HepG2 (cell line): Measurements from ENCODE around the gene TMEM59. TPM values are rescaled to one million over a fixed set of nuclear protein-coding genes. Genes with fewer than 3 reads are reported as not detected.

Experiments
- CEBPG ChIP-seq: IDR thresholded peaks from 2 replicates; pipeline ENCODE4 v1.6.1; 2016
- IKZF4 ChIP-seq: sonication (generic); formaldehyde crosslinking; IDR thresholded peaks from 2 replicates; pipeline ENCODE4 v1.5.1; 2020; ENCODE audit warnings: borderline replicate concordance, mild to moderate bottlenecking, low read depth, missing genetic modification reagents; ENCODE audit errors: not compliant biosample characterization
- PITX1 ChIP-seq: sonication (generic); formaldehyde crosslinking; IDR thresholded peaks from 2 replicates; pipeline ENCODE4 v1.5.1; 2020; ENCODE audit warnings: mild to moderate bottlenecking, missing genetic modification reagents
- PRDM4 ChIP-seq: sonication (generic); formaldehyde crosslinking; IDR thresholded peaks from 2 replicates; pipeline ENCODE4 v1.9.0; 2021; ENCODE audit warnings: missing genetic modification reagents, borderline replicate concordance
- RFXAP ChIP-seq: sonication (generic); formaldehyde crosslinking; IDR thresholded peaks from 2 replicates; pipeline ENCODE4 v1.4.0; 2020; ENCODE audit warnings: missing genetic modification reagents, borderline replicate concordance
- ZBTB21 ChIP-seq: sonication (generic); formaldehyde crosslinking; IDR thresholded peaks from 2 replicates; pipeline ENCODE4 v1.4.0; 2020; ENCODE audit warnings: missing genetic modification reagents
- ZKSCAN8 ChIP-seq: IDR thresholded peaks from 2 replicates; pipeline ENCODE4 v1.6.1; 2016; ENCODE audit warnings: borderline replicate concordance, missing genetic modification reagents, missing compliant biosample characterization
- ZNF292 ChIP-seq: sonication (generic); formaldehyde crosslinking; IDR thresholded peaks from 2 replicates; pipeline ENCODE4 v1.8.1; 2022; ENCODE audit warnings: mild to moderate bottlenecking, low read depth, missing genetic modification reagents, borderline replicate concordance
- ZNF343 ChIP-seq: sonication (generic); formaldehyde crosslinking; IDR thresholded peaks from 2 replicates; pipeline ENCODE4 v1.4.0; 2020; ENCODE audit warnings: mild to moderate bottlenecking, missing genetic modification reagents
- ZNF766 ChIP-seq: sonication (generic); formaldehyde crosslinking; IDR thresholded peaks from 2 replicates; pipeline ENCODE4 v1.5.0; 2020; ENCODE audit warnings: missing genetic modification reagents, borderline replicate concordance
- polyA plus RNA-seq, 8 experiments: library from polyadenylated mRNA; depleted of rRNA in 3 of 8; stranded (reverse) in 7 of 8; unstranded in 1 of 8; fragments of >200 nt; fragmentation: Illumina TruSeq in 4 of 8; extraction: Trizol in 4 of 8; gene quantifications; 2 replicates each; pipeline versions ENCODE4 v1.2.1 to v1.2.3, GENCODE V29; 2011 to 2016; ENCODE audit warnings: low read depth in 4 of 8, missing spikeins in 1 of 8, mixed read lengths in 1 of 8; ENCODE audit not compliant: insufficient read depth in 1 of 8
- total RNA-seq, 5 experiments: library from RNA; depleted of rRNA; stranded (reverse); fragments of >200 nt; fragmentation: Illumina TruSeq; extraction: Trizol; gene quantifications; 2 replicates each; pipeline ENCODE4 v1.2.3, GENCODE V29; 2016; ENCODE audit warnings: low read depth in 1 of 5
- TF ChIP-seq, protein P1 (sequence below): sonication (generic); formaldehyde crosslinking; IDR thresholded peaks from 2 replicates; pipeline ENCODE4 v1.5.1; 2020; ENCODE audit warnings: mild to moderate bottlenecking, missing genetic modification reagents
- TF ChIP-seq, protein P2 (sequence below): sonication (generic); formaldehyde crosslinking; IDR thresholded peaks from 2 replicates; pipeline ENCODE4 v1.5.1; 2020; ENCODE audit warnings: missing genetic modification reagents, mild to moderate bottlenecking, borderline replicate concordance

Gene TMEM59
- total and polyA plus RNA-seq, 2 of the 13 experiments (the other 11 are each of a cell fraction or from before 2014, with no cell fraction given) = 147 to 363 TPM

DNA sequence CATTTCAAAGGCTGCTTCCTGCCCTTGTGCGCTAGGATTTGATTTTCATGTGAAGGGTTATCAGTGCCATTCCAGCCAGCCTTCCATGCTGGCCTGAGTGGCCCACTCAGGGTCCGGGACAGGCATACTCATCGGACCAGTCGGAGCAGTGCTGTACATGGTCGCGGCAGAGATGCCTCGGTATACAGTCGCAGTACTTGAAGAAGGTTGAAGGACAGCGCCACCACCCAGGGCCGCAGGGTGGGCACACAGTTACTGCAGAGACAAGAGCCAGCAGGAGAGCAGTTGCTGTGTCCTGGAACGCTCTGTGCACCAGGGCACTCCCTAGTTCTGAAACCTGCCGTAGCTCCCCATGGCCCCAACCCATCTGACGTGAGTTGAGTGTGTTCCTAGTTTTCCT lies 44.1 kb downstream of the TMEM59 start (continued):
- TF ChIP-seq PRDM4 (CRISPR knock-in tag) (no peak), ZNF343 (CRISPR knock-in tag) (no peak), ZNF292 (CRISPR knock-in tag) (no peak), ZBTB21 (no peak), CEBPG (CRISPR knock-in tag) (no peak), IKZF4 (CRISPR knock-in tag) (no peak), ZNF766 (CRISPR knock-in tag) (no peak), PITX1 (CRISPR knock-in tag) (no peak), RFXAP (no peak), ZKSCAN8 (CRISPR knock-in tag) (no peak)
- TF ChIP-seq, protein P1, sequence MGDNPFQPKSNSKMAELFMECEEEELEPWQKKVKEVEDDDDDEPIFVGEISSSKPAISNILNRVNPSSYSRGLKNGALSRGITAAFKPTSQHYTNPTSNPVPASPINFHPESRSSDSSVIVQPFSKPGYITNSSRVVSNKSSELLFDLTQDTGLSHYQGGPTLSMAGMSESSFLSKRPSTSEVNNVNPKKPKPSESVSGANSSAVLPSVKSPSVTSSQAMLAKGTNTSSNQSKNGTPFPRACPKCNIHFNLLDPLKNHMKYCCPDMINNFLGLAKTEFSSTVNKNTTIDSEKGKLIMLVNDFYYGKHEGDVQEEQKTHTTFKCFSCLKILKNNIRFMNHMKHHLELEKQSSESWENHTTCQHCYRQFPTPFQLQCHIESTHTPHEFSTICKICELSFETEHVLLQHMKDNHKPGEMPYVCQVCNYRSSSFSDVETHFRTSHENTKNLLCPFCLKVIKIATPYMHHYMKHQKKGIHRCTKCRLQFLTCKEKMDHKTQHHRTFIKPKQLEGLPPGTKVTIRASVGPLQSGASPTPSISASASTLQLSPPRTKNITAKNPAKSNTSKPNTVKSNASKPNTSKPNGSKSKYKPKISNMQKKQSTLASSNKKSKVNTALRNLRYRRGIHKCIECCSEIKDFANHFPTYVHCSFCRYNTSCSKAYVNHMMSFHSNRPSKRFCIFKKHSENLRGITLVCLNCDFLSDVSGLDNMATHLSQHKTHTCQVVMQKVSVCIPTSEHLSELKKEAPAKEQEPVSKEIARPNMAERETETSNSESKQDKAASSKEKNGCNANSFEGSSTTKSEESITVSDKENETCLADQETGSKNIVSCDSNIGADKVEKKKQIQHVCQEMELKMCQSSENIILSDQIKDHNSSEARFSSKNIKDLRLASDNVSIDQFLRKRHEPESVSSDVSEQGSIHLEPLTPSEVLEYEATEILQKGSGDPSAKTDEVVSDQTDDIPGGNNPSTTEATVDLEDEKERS (CRISPR knock-in tag) = no peak
- TF ChIP-seq, protein P2, sequence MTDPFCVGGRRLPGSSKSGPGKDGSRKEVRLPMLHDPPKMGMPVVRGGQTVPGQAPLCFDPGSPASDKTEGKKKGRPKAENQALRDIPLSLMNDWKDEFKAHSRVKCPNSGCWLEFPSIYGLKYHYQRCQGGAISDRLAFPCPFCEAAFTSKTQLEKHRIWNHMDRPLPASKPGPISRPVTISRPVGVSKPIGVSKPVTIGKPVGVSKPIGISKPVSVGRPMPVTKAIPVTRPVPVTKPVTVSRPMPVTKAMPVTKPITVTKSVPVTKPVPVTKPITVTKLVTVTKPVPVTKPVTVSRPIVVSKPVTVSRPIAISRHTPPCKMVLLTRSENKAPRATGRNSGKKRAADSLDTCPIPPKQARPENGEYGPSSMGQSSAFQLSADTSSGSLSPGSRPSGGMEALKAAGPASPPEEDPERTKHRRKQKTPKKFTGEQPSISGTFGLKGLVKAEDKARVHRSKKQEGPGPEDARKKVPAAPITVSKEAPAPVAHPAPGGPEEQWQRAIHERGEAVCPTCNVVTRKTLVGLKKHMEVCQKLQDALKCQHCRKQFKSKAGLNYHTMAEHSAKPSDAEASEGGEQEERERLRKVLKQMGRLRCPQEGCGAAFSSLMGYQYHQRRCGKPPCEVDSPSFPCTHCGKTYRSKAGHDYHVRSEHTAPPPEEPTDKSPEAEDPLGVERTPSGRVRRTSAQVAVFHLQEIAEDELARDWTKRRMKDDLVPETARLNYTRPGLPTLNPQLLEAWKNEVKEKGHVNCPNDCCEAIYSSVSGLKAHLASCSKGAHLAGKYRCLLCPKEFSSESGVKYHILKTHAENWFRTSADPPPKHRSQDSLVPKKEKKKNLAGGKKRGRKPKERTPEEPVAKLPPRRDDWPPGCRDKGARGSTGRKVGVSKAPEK (CRISPR knock-in tag) = no peak
